Measurements from ENCODE around the gene KLHL15.

KLHL15 gene

GRCh38 chrX:23989689-23990088 is 37.3 kb downstream of the KLHL15 start:
- Histone ChIP-seq H2AFZ (ENCODE audit: low read depth, low read length) (no peak overlapping the region), H3K9me3 (ENCODE audit: insufficient read depth, low read length, severe bottlenecking) (no peaks in the 10 kb centered on the region), H3K4me1 (ENCODE audit: insufficient read depth, low read length) (no peaks in the 10 kb centered on the region), H3K9ac (ENCODE audit: low read depth, low read length) (no peak overlapping the region), H3K4me3 (ENCODE audit: low read depth in 1 of 2, low read length in 2 of 2) (no peak overlapping the region), H3K27ac (ENCODE audit: low read length) (no peak overlapping the region), H3K4me2 (ENCODE audit: insufficient read depth, low read length) (no peak overlapping the region), H3K79me2 (ENCODE audit: insufficient read depth, low read length) (peaks cover 49% of the 10 kb centered on the region), H3K27me3 (ENCODE audit: insufficient read depth, low read length, poor library complexity) (no peaks in the 10 kb centered on the region), H3K36me3 (ENCODE audit: insufficient read depth, low read length) (peaks cover 66% of the 10 kb centered on the region), H4K20me1 (ENCODE audit: insufficient read depth, low read length) (no peaks in the 10 kb centered on the region; the same call in 1 of the 2 replicates)
- ATAC-seq (ENCODE audit: insufficient read depth, low read depth) (no peak), DNase-seq (no peak)
- TF ChIP-seq CTCF (IDR thresholded peaks at IDR 0.05; ENCODE audit: borderline replicate concordance, extremely low read depth, low read length, poor library complexity, severe bottlenecking) (no peak), EZH2 (IDR thresholded peaks at IDR 0.05; ENCODE audit: borderline replicate concordance, low read depth, low read length, severe bottlenecking) (no peak)

GRCh38 chrX:23982891-23983290 is 44.1 kb downstream of the KLHL15 start:
- Histone ChIP-seq H2AFZ (ENCODE audit: low read depth, low read length) (no peak overlapping the region), H3K4me2 (ENCODE audit: insufficient read depth, low read length) (no peak overlapping the region), H3K36me3 (ENCODE audit: insufficient read depth, low read length) (peaks cover 28% of the 10 kb centered on the region), H3K4me1 (ENCODE audit: insufficient read depth, low read length) (no peaks in the 10 kb centered on the region), H3K27me3 (ENCODE audit: insufficient read depth, low read length, poor library complexity) (no peaks in the 10 kb centered on the region), H3K4me3 (ENCODE audit: low read depth in 1 of 2, low read length in 2 of 2) (no peak overlapping the region), H3K9ac (ENCODE audit: low read depth, low read length) (no peak overlapping the region), H3K27ac (ENCODE audit: low read length) (no peak overlapping the region), H3K79me2 (ENCODE audit: insufficient read depth, low read length) (peaks cover 15% of the 10 kb centered on the region; the same call in 1 of the 2 replicates), H4K20me1 (ENCODE audit: insufficient read depth, low read length) (no peaks in the 10 kb centered on the region; the same call in 1 of the 2 replicates), H3K9me3 (ENCODE audit: insufficient read depth, low read length, severe bottlenecking) (no peaks in the 10 kb centered on the region)
- ATAC-seq (ENCODE audit: insufficient read depth, low read depth) (no peak), DNase-seq (no peak)
- TF ChIP-seq CTCF (IDR thresholded peaks at IDR 0.05; ENCODE audit: borderline replicate concordance, extremely low read depth, low read length, poor library complexity, severe bottlenecking), result no peak
- TF ChIP-seq EZH2 (IDR thresholded peaks at IDR 0.05; ENCODE audit: borderline replicate concordance, low read depth, low read length, severe bottlenecking), result no peak

GRCh38 chrX:23981711-23982110 is 45.3 kb downstream of the KLHL15 start:
- Histone ChIP-seq H3K79me2 (ENCODE audit: insufficient read depth, low read length) (peaks cover 10% of the 10 kb centered on the region; the same call in 1 of the 2 replicates), H3K9me3 (ENCODE audit: insufficient read depth, low read length, severe bottlenecking) (no peaks in the 10 kb centered on the region), H3K4me3 (ENCODE audit: low read depth in 1 of 2, low read length in 2 of 2) (no peak overlapping the region), H3K9ac (ENCODE audit: low read depth, low read length) (no peak overlapping the region), H3K4me1 (ENCODE audit: insufficient read depth, low read length) (no peaks in the 10 kb centered on the region), H4K20me1 (ENCODE audit: insufficient read depth, low read length) (no peaks in the 10 kb centered on the region), H3K36me3 (ENCODE audit: insufficient read depth, low read length) (peaks cover 17% of the 10 kb centered on the region; the same call in 1 of the 2 replicates), H3K4me2 (ENCODE audit: insufficient read depth, low read length) (no peak overlapping the region), H3K27me3 (ENCODE audit: insufficient read depth, low read length, poor library complexity) (no peaks in the 10 kb centered on the region), H3K27ac (ENCODE audit: low read length) (no peak overlapping the region), H2AFZ (ENCODE audit: low read depth, low read length) (no peak overlapping the region)
- ATAC-seq (ENCODE audit: insufficient read depth, low read depth) (no peak), DNase-seq (no peak)
- TF ChIP-seq CTCF (IDR thresholded peaks at IDR 0.05; ENCODE audit: borderline replicate concordance, extremely low read depth, low read length, poor library complexity, severe bottlenecking) (no peak), EZH2 (IDR thresholded peaks at IDR 0.05; ENCODE audit: borderline replicate concordance, low read depth, low read length, severe bottlenecking) (no peak)

- H3K4me2 ChIP-seq (ENCODE audit: insufficient read depth, low read length), result no peak overlapping the region
- no peak overlapping the region for H3K4me3 ChIP-seq (ENCODE audit: low read depth in 1 of 2, low read length in 2 of 2)
- no peak overlapping the region for H3K9ac ChIP-seq (ENCODE audit: low read depth, low read length)
- no peak for TF ChIP-seq EZH2 (IDR thresholded peaks at IDR 0.05; ENCODE audit: borderline replicate concordance, low read depth, low read length, severe bottlenecking)
- no peak for TF ChIP-seq CTCF (IDR thresholded peaks at IDR 0.05; ENCODE audit: borderline replicate concordance, extremely low read depth, low read length, poor library complexity, severe bottlenecking)
- H3K9me3 ChIP-seq (ENCODE audit: insufficient read depth, low read length, severe bottlenecking), result no peaks in the 10 kb centered on the region
- no peaks in the 10 kb centered on the region for H3K27me3 ChIP-seq (ENCODE audit: insufficient read depth, low read length, poor library complexity)
- ATAC-seq (ENCODE audit: insufficient read depth, low read depth) (no peak), DNase-seq (no peak)
- no peak overlapping the region for H2AFZ ChIP-seq (ENCODE audit: low read depth, low read length)
- no peak overlapping the region for H3K27ac ChIP-seq (ENCODE audit: low read length)
- H3K4me1 ChIP-seq (ENCODE audit: insufficient read depth, low read length), result no peaks in the 10 kb centered on the region
- H4K20me1 ChIP-seq (ENCODE audit: insufficient read depth, low read length), result no peaks in the 10 kb centered on the region
- H3K36me3 ChIP-seq (ENCODE audit: insufficient read depth, low read length), result peaks cover 12% of the 10 kb centered on the region; the same call in 1 of the 2 replicates
- peaks cover 7% of the 10 kb centered on the region; the same call in 1 of the 2 replicates for H3K79me2 ChIP-seq (ENCODE audit: insufficient read depth, low read length)
Measured at GRCh38 chrX:23981222-23981621, 45.8 kb downstream of the KLHL15 start.

All from DND-41 (cell line).